ENCODE data around the gene EPB41L4A. TPM values are rescaled to one million over a fixed set of nuclear protein-coding genes. Genes with fewer than 3 reads are reported as not detected.

The EPB41L4A gene
- total and polyA plus RNA-seq, 2 donors (not counting 3 experiments of a cell fraction or from before 2014, with no cell fraction given): 6.0 to 17.9 TPM

DNA sequence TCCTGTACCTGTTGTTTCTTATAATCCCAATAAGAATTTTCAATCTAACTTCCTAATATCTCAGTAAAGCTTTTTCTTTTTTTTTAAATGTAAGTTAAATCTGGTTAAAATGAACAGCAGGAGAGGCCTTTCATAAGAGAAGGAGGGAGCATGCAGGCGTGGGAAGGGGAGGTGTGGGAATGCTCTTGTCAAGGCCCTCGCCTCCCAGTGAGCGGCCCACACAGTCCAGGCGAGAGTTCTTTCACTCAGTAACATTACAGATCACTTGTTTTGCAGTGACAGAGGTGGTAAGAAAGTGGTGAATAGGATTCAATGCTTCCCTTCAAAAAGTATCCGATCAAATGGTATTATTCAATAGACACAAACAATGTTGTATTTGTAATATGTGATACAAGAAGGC, 125.0 kb downstream of the EPB41L4A start:
- H3K36me3 ChIP-seq (ENCODE audit: control insufficient read depth in 2 of 2, extremely low read depth in 1 of 2, insufficient read depth in 2 of 2, low read length in 2 of 2): no peaks in the 10 kb centered on the region
- no peak for DNase-seq (ENCODE audit: low read depth, low spot score)
- no peak overlapping the region for H3K27ac ChIP-seq (ENCODE audit: insufficient read depth, low read depth, low read length)
- dilution Hi-C loops (cut with MboI; ENCODE audit: extremely low pct_ligation_motif_present, low sequenced_read_pairs): no loop called here
- no peak overlapping the region for H3K4me2 ChIP-seq (ENCODE audit: insufficient read depth, low read length)
- no peaks in the 10 kb centered on the region for H3K9me3 ChIP-seq (replicated peaks; ENCODE audit: control insufficient read depth, insufficient read depth, low read length)
- ChIA-PET CTCF (interaction anchor here (0.7 to 1.5 kb wide), 4 partner anchors 15 to 126 kb away, joined by 3 to 25 read pairs (median 4); no protein-coding TSS in a partner anchor), POLR2A (no interaction called here)
- peaks cover 2% of the 10 kb centered on the region for H4K20me1 ChIP-seq (replicated peaks; ENCODE audit: control insufficient read depth, extremely low read depth, insufficient read depth, low read length)
- no peak overlapping the region for H2AFZ ChIP-seq (ENCODE audit: low read depth, low read length)
- H3K9ac ChIP-seq (replicated peaks; ENCODE audit: extremely low read depth, insufficient read depth, low read length): no peak overlapping the region
- no peaks in the 10 kb centered on the region for H3K79me2 ChIP-seq (ENCODE audit: control insufficient read depth, insufficient read depth, low read length)
- no TSS peak for BruUV-seq (replicated peaks)
- no peak for FAIRE-seq
- no peaks in the 10 kb centered on the region for H3K27me3 ChIP-seq (ENCODE audit: control insufficient read depth in 2 of 2, insufficient read depth in 2 of 2, low read length in 2 of 2)
- intact Hi-C loops (cut with micrococcal nuclease): no loop called here
- H3K9me1 ChIP-seq (replicated peaks; ENCODE audit: control insufficient read depth, extremely low read depth, insufficient read depth, low read length): no peaks in the 10 kb centered on the region
- H3K4me3 ChIP-seq (replicated peaks in 1 of 3; ENCODE audit: insufficient read depth in 1 of 3, low read depth in 1 of 3, low read length in 3 of 3): no peak overlapping the region
- no peaks in the 10 kb centered on the region for H3K4me1 ChIP-seq (ENCODE audit: control insufficient read depth, extremely low read depth, insufficient read depth, low read length)
- TF ChIP-seq EZH2 (IDR thresholded peaks at IDR 0.05; ENCODE audit: borderline replicate concordance, low read depth, low read length, severe bottlenecking) (no peak), GATA2 (IDR thresholded peaks at IDR 0.05; ENCODE audit: insufficient read depth, insufficient read length, low read depth, low read length) (no peak), JUN (IDR thresholded peaks at IDR 0.05; ENCODE audit: borderline replicate concordance, insufficient read depth, insufficient read length, low read depth) (no peak), FOS (IDR thresholded peaks at IDR 0.05; ENCODE audit: borderline replicate concordance, insufficient read depth, low read length) (no peak)
- TF ChIP-seq, protein P1, sequence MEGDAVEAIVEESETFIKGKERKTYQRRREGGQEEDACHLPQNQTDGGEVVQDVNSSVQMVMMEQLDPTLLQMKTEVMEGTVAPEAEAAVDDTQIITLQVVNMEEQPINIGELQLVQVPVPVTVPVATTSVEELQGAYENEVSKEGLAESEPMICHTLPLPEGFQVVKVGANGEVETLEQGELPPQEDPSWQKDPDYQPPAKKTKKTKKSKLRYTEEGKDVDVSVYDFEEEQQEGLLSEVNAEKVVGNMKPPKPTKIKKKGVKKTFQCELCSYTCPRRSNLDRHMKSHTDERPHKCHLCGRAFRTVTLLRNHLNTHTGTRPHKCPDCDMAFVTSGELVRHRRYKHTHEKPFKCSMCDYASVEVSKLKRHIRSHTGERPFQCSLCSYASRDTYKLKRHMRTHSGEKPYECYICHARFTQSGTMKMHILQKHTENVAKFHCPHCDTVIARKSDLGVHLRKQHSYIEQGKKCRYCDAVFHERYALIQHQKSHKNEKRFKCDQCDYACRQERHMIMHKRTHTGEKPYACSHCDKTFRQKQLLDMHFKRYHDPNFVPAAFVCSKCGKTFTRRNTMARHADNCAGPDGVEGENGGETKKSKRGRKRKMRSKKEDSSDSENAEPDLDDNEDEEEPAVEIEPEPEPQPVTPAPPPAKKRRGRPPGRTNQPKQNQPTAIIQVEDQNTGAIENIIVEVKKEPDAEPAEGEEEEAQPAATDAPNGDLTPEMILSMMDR (IDR thresholded peaks at IDR 0.05; ENCODE audit: extremely low read depth in 1 of 2, insufficient read depth in 1 of 2, low read depth in 1 of 2, low read length in 2 of 2): no peak

DNA sequence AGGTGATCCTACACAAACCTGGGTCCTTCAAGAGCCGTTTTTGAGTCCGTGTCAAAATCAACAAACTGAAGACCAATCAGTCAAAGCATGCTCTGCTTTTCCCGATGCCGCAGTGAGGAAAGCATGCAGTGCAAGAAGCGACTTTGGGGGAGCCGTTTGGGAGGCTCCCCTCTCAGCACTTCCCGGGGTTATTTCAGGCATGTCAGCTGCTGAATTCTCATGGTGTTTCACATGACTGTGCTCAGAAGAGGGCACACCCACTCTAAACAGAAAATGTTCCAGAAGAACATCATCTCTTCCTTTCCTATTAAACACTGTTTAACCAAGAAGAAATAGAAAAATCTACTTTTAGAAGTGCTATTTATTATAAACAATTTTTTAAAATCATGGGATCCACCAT, 125.5 kb downstream of the EPB41L4A start:
- H3K9me3 ChIP-seq (replicated peaks; ENCODE audit: control insufficient read depth, insufficient read depth, low read length): no peaks in the 10 kb centered on the region
- no peak for FAIRE-seq

More for the DNA sequence above, 125.5 kb downstream of the EPB41L4A start:
- no peak overlapping the region for H3K4me3 ChIP-seq (replicated peaks in 1 of 3; ENCODE audit: insufficient read depth in 1 of 3, low read depth in 1 of 3, low read length in 3 of 3)
- no peak overlapping the region for H2AFZ ChIP-seq (ENCODE audit: low read depth, low read length)
- H3K27ac ChIP-seq (ENCODE audit: insufficient read depth, low read depth, low read length): no peak overlapping the region
- dilution Hi-C loops (cut with MboI; ENCODE audit: extremely low pct_ligation_motif_present, low sequenced_read_pairs): no loop called here
- H3K4me1 ChIP-seq (ENCODE audit: control insufficient read depth, extremely low read depth, insufficient read depth, low read length): no peaks in the 10 kb centered on the region
- H3K36me3 ChIP-seq (ENCODE audit: control insufficient read depth in 2 of 2, extremely low read depth in 1 of 2, insufficient read depth in 2 of 2, low read length in 2 of 2): no peaks in the 10 kb centered on the region
- no peak overlapping the region for H3K4me2 ChIP-seq (ENCODE audit: insufficient read depth, low read length)
- ChIA-PET CTCF (no interaction called here), POLR2A (no interaction called here)
- H4K20me1 ChIP-seq (replicated peaks; ENCODE audit: control insufficient read depth, extremely low read depth, insufficient read depth, low read length): peaks cover 2% of the 10 kb centered on the region
- BruUV-seq (replicated peaks): no TSS peak
- no peak for TF ChIP-seq GATA2 (IDR thresholded peaks at IDR 0.05; ENCODE audit: insufficient read depth, insufficient read length, low read depth, low read length)
- H3K79me2 ChIP-seq (ENCODE audit: control insufficient read depth, insufficient read depth, low read length): no peaks in the 10 kb centered on the region
- H3K9ac ChIP-seq (replicated peaks; ENCODE audit: extremely low read depth, insufficient read depth, low read length): no peak overlapping the region
- DNase-seq (ENCODE audit: low read depth, low spot score): no peak
- H3K27me3 ChIP-seq (ENCODE audit: control insufficient read depth in 2 of 2, insufficient read depth in 2 of 2, low read length in 2 of 2): no peaks in the 10 kb centered on the region
- H3K9me1 ChIP-seq (replicated peaks; ENCODE audit: control insufficient read depth, extremely low read depth, insufficient read depth, low read length): no peaks in the 10 kb centered on the region
- intact Hi-C loops (cut with micrococcal nuclease): no loop called here
